CD4-positive, alpha-beta T cell treated with Interleukin-17A for 4 hours (primary cell): ENCODE data around the gene ABL1.

ENCODE experiments used
- DNase-seq: peaks from one replicate; pipeline ENCODE4 v3.0.0-alpha.2; 2020; ENCODE audit warnings: mixed read lengths

The ABL1 gene

GRCh38 chr9:130935648-130936271, 100.7 kb downstream of the ABL1 start:
- DNase-seq: no peak

- DNase-seq: no peak
Measured at GRCh38 chr9:130936285-130937117, 101.4 kb downstream of the ABL1 start.
